IMR-90 (cell line): ENCODE results near the gene SCTR. TPM values are rescaled to one million over a fixed set of nuclear protein-coding genes. Genes with fewer than 3 reads are reported as not detected.

ENCODE experiments used
- ATAC-seq: fragments of 200-7000 bp; cut with Tn5 transposase; 2 replicates; pipeline ENCODE4 v1.9.1; 2020; ENCODE audit warnings: low read depth, mild to moderate bottlenecking, moderate library complexity
- BruUV-seq: library from RNA; stranded (reverse); fragments of 400-500 nt; replicated peaks from 2 replicates; lab custom pipeline; 2021; lab: Mats Ljungman, UMichigan
- CTCF ChIA-PET: fragments of 300-600 bp; formaldehyde crosslinking; extraction: SDS; loops from one replicate; lab custom pipeline; 2021; ENCODE audit warnings: antibody characterized with exemption; lab: Yijun Ruan, JAX
- POLR2A ChIA-PET: fragments of 300-600 bp; sonication (Branson Sonifier 250); formaldehyde crosslinking; loops from one replicate; lab custom pipeline; 2022; ENCODE audit warnings: antibody characterized with exemption; ENCODE audit not compliant: unreplicated experiment; lab: Charles Lee
- DNase-seq: peaks from one replicate; pipeline ENCODE4 v3.0.0; 2013
- H2AFZ ChIP-seq: replicated peaks from 2 replicates; pipeline ENCODE3; 2013; ENCODE audit warnings: low read length, mild to moderate bottlenecking; ENCODE audit not compliant: poor library complexity
- H2AK5ac ChIP-seq: 2 replicates; pipeline ENCODE4 v1.6.1; 2013; ENCODE audit warnings: low read depth, low read length, inconsistent platforms
- H2AK9ac ChIP-seq: replicated peaks from 2 replicates; pipeline ENCODE3; 2013; ENCODE audit warnings: mild to moderate bottlenecking, low read depth, low read length, moderate library complexity; ENCODE audit not compliant: poor library complexity
- H2BK120ac ChIP-seq: 2 replicates; pipeline ENCODE4 v1.6.1; 2013; ENCODE audit warnings: low read depth, low read length, inconsistent platforms
- H2BK15ac ChIP-seq: 3 replicates; pipeline ENCODE4 v1.6.1; 2013; ENCODE audit warnings: low read depth, low read length, inconsistent platforms
- H2BK20ac ChIP-seq: 2 replicates; pipeline ENCODE4 v1.6.1; 2013; ENCODE audit warnings: low read depth, mild to moderate bottlenecking, inconsistent platforms, low read length, moderate library complexity
- H2BK5ac ChIP-seq: 2 replicates; pipeline ENCODE4 v1.6.1; 2013; ENCODE audit warnings: mild to moderate bottlenecking, low read depth, low read length, inconsistent platforms; ENCODE audit not compliant: poor library complexity, severe bottlenecking
- H3K14ac ChIP-seq: replicated peaks from 2 replicates; pipeline ENCODE4 v1.6.1; 2013; ENCODE audit warnings: low read depth, low read length, inconsistent platforms
- H3K18ac ChIP-seq: 2 replicates; pipeline ENCODE4 v1.6.1; 2013; ENCODE audit warnings: low read depth, low read length, control low read depth
- H3K23ac ChIP-seq: 2 replicates; pipeline ENCODE4 v1.6.1; 2013; ENCODE audit warnings: low read depth, low read length, inconsistent platforms
- H3K27ac ChIP-seq: 2 replicates; pipeline ENCODE4 v1.5.1; 2013; ENCODE audit warnings: mild to moderate bottlenecking, control low read depth, low read length; ENCODE audit not compliant: insufficient read depth
- H3K27me3 ChIP-seq: 2 replicates; pipeline ENCODE4 v1.6.1; 2013; ENCODE audit warnings: low read length; ENCODE audit not compliant: control insufficient read depth, insufficient read depth
- H3K36me3 ChIP-seq: 2 replicates; pipeline ENCODE4 v1.6.1; 2013; ENCODE audit warnings: low read length, mixed read lengths; ENCODE audit not compliant: control insufficient read depth, insufficient read depth
- H3K4ac ChIP-seq: 2 replicates; pipeline ENCODE4 v1.6.1; 2013; ENCODE audit warnings: low read depth, low read length, inconsistent platforms
- H3K4me1 ChIP-seq: 2 replicates; pipeline ENCODE4 v1.6.1; 2013; ENCODE audit warnings: low read length, mixed read lengths; ENCODE audit not compliant: control insufficient read depth, insufficient read depth
- H3K4me2 ChIP-seq: 2 replicates; pipeline ENCODE4 v1.6.1; 2013; ENCODE audit warnings: low read depth, mild to moderate bottlenecking, control low read depth, low read length, moderate library complexity
- H3K4me3 ChIP-seq: 2 replicates; pipeline ENCODE4 v1.5.1; 2013; ENCODE audit warnings: low read depth, mild to moderate bottlenecking, control low read depth, low read length, moderate library complexity; ENCODE audit not compliant: insufficient read depth
- H3K56ac ChIP-seq: 2 replicates; pipeline ENCODE4 v1.6.1; 2013; ENCODE audit warnings: low read length, inconsistent platforms; ENCODE audit not compliant: insufficient read depth; ENCODE audit errors: extremely low read depth
- H3K79me1 ChIP-seq, 2 experiments: 2 replicates each; pipeline ENCODE4 v1.6.1; 2013; ENCODE audit warnings: low read length in 2 of 2, inconsistent platforms in 1 of 2, low read depth in 1 of 2
- H3K9ac ChIP-seq: 2 replicates; pipeline ENCODE4 v1.6.1; 2013; ENCODE audit warnings: low read depth, low read length, control low read depth
- H3K9me1 ChIP-seq: 2 replicates; pipeline ENCODE4 v1.6.1; 2013; ENCODE audit warnings: low read length, inconsistent platforms; ENCODE audit not compliant: insufficient read depth
- H3K9me3 ChIP-seq: 2 replicates; pipeline ENCODE4 v1.6.1; 2013; ENCODE audit warnings: low read length; ENCODE audit not compliant: control insufficient read depth, insufficient read depth
- H4K20me1 ChIP-seq: 2 replicates; pipeline ENCODE4 v1.6.1; 2013; ENCODE audit warnings: low read length, inconsistent platforms; ENCODE audit not compliant: insufficient read depth
- H4K5ac ChIP-seq: 2 replicates; pipeline ENCODE4 v1.6.1; 2013; ENCODE audit warnings: mild to moderate bottlenecking, low read depth, low read length, control low read depth
- H4K8ac ChIP-seq, 2 experiments: 2 replicates each; pipeline ENCODE4 v1.6.1; 2013; ENCODE audit warnings: low read depth in 2 of 2, low read length in 2 of 2, control low read depth in 1 of 2, inconsistent platforms in 1 of 2
- H4K91ac ChIP-seq: 2 replicates; pipeline ENCODE4 v1.6.1; 2013; ENCODE audit warnings: low read depth, low read length, inconsistent platforms; ENCODE audit not compliant: insufficient read depth
- BHLHE40 ChIP-seq: fragments of 150-350 bp; IDR thresholded peaks from 2 replicates; pipeline ENCODE4 v1.6.1; 2016; ENCODE audit warnings: mild to moderate bottlenecking, low read depth, low read length
- CEBPB ChIP-seq: IDR thresholded peaks from 2 replicates; pipeline ENCODE4 v1.6.1; 2012; ENCODE audit warnings: low read depth, low read length, improper control_type of control experiment
- CHD1 ChIP-seq: IDR thresholded peaks from 2 replicates; pipeline ENCODE4 v1.6.1; 2012; ENCODE audit warnings: low read depth, low read length, improper control_type of control experiment
- FOS ChIP-seq: fragments of 150-350 bp; IDR thresholded peaks from 2 replicates; pipeline ENCODE4 v1.6.1; 2016; ENCODE audit warnings: low read depth, low read length
- MAFK ChIP-seq: IDR thresholded peaks from 2 replicates; pipeline ENCODE4 v1.6.1; 2012; ENCODE audit warnings: low read depth, low read length, improper control_type of control experiment
- MAZ ChIP-seq: IDR thresholded peaks from 2 replicates; pipeline ENCODE4 v1.6.1; 2012; ENCODE audit warnings: low read depth, mild to moderate bottlenecking, low read length, improper control_type of control experiment, moderate library complexity, borderline replicate concordance
- MXI1 ChIP-seq: IDR thresholded peaks from 2 replicates; pipeline ENCODE4 v1.6.1; 2012; ENCODE audit warnings: low read depth, mild to moderate bottlenecking, low read length, moderate library complexity, borderline replicate concordance
- NFE2L2 ChIP-seq: fragments of 150-350 bp; IDR thresholded peaks from 2 replicates; pipeline ENCODE4 v1.6.1; 2016; ENCODE audit warnings: low read depth, mild to moderate bottlenecking, low read length
- POLR2A ChIP-seq: IDR thresholded peaks from 2 replicates; pipeline ENCODE4 v1.6.1; 2012; ENCODE audit warnings: mild to moderate bottlenecking, low read depth, low read length
- RAD21 ChIP-seq: IDR thresholded peaks from 2 replicates; pipeline ENCODE4 v1.6.1; 2012; ENCODE audit warnings: low read length, improper control_type of control experiment
- RCOR1 ChIP-seq: IDR thresholded peaks from 2 replicates; pipeline ENCODE4 v1.6.1; 2012; ENCODE audit warnings: mild to moderate bottlenecking, low read length, improper control_type of control experiment; ENCODE audit not compliant: insufficient replicate concordance
- RFX5 ChIP-seq: IDR thresholded peaks from 2 replicates; pipeline ENCODE4 v1.8.0; 2012; ENCODE audit warnings: low read depth, mild to moderate bottlenecking, low read length, moderate library complexity
- SMC3 ChIP-seq: fragments of 150-350 bp; IDR thresholded peaks from 2 replicates; pipeline ENCODE4 v1.6.1; 2016; ENCODE audit warnings: low read depth, mild to moderate bottlenecking, antibody characterized with exemption, low read length, moderate library complexity
- WGBS, 2 experiments: methylation state at CpG; one replicate each; pipeline versions ENCODE4 v1.1.5 to v1.1.7; 2013; ENCODE audit warnings: missing lambda C conversion rate in 2 of 2; ENCODE audit not compliant: insufficient read length in 1 of 2; ENCODE audit errors: extremely low coverage in 2 of 2; 5-methylcytosine and 5-hydroxymethylcytosine counted together
- dilution Hi-C: fragments of 300-500 bp; cut with HindIII; formaldehyde crosslinking; loops from one replicate; pipeline ENCODE4 v1.14.3; 2018; ENCODE audit warnings: low sequenced_read_pairs; ENCODE audit not compliant: unreplicated experiment
- in situ Hi-C: fragments of 300-500 bp; cut with MboI; formaldehyde crosslinking; loops from 3 replicates; pipeline ENCODE4 v1.14.3; 2019; ENCODE audit warnings: low sequenced_read_pairs, inconsistent platforms, mixed read lengths
- intact Hi-C: fragments of 100-400 bp; cut with micrococcal nuclease; formaldehyde crosslinking; loops from 2 replicates; pipeline ENCODE4 v1.10.0; 2022
- polyA plus RNA-seq, 3 experiments: library from polyadenylated mRNA; depleted of rRNA; stranded (reverse); fragments of >200 nt; gene quantifications; 2 replicates each; pipeline ENCODE4 v1.2.3, GENCODE V29; 2012; ENCODE audit warnings: low replicate concordance in 1 of 3
- total RNA-seq: library from RNA; depleted of rRNA; stranded (reverse); fragments of >200 nt; gene quantifications from 2 replicates; pipeline ENCODE4 v1.2.3, GENCODE V29; 2012
- TF ChIP-seq, protein P1 (sequence below): fragments of 150-350 bp; IDR thresholded peaks from 2 replicates; pipeline ENCODE4 v1.6.1; 2017; ENCODE audit warnings: mild to moderate bottlenecking, antibody characterized with exemption, low read length, low read depth
- TF ChIP-seq, protein P2 (sequence below): conservative IDR thresholded peaks from 2 replicates; pipeline ENCODE4 v1.5.1; 2012; ENCODE audit warnings: mild to moderate bottlenecking, low read depth, low read length, improper control_type of control experiment
- TF ChIP-seq, protein P3 (sequence below): fragments of 150-350 bp; IDR thresholded peaks from 2 replicates; pipeline ENCODE4 v1.6.1; 2016; ENCODE audit warnings: low read depth, mild to moderate bottlenecking, low read length, moderate library complexity, borderline replicate concordance

The SCTR gene
- total and polyA plus RNA-seq, 2 of the 4 experiments (the other 2 are of a cell fraction), result not detected

DNA sequence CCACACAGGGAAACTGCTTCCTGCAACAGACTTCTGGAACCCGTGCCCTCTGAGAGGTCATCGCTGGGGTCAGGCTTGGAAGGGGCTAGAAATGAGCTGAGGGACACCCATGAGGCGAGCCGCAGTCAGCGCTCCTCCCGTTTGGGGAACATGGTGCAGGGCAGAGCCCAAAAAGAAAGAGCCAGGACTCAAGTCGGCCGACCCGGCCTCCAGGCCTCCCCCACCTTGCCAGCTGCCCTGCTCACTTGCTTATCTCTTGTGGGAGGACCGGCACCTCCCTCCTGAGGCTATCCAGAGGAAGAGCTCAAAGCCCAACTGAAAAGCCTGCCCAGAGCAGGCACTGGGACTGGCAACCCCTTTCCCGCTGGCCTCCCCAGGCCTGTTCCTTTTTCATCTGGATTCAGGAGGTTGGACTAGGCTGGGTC lies 43.6 kb downstream of the SCTR start:
- WGBS, 2 experiments, result 69% methylated on average over 3 of the region's 11 CpGs; no CpG with 5 or more reads in 1 of the 2 experiments
- no peak overlapping the region for H4K8ac ChIP-seq
- H3K27ac ChIP-seq, result no peak overlapping the region
- dilution Hi-C loops, result no loop called here
- H2AK5ac ChIP-seq, result no peak overlapping the region
- H3K23ac ChIP-seq, result no peak overlapping the region
- intact Hi-C loops, result no loop called here
- ChIA-PET CTCF (no interaction called here), POLR2A (no interaction called here)
- no peak overlapping the region for H2AFZ ChIP-seq
- H3K4me2 ChIP-seq, result no peak overlapping the region
- no peaks in the 10 kb centered on the region for H3K4me1 ChIP-seq
- H4K5ac ChIP-seq, result no peak overlapping the region
- H3K18ac ChIP-seq, result no peak overlapping the region
- H3K27me3 ChIP-seq, result peaks cover 27% of the 10 kb centered on the region
- TF ChIP-seq CHD1 (no peak), POLR2A (no peak), RAD21 (no peak), MXI1 (no peak), RFX5 (no peak), SMC3 (no peak), FOS (no peak), CEBPB (no peak), RCOR1 (no peak), NFE2L2 (no peak), MAFK (no peak), MAZ (no peak), BHLHE40 (no peak)
- TF ChIP-seq, protein P1, sequence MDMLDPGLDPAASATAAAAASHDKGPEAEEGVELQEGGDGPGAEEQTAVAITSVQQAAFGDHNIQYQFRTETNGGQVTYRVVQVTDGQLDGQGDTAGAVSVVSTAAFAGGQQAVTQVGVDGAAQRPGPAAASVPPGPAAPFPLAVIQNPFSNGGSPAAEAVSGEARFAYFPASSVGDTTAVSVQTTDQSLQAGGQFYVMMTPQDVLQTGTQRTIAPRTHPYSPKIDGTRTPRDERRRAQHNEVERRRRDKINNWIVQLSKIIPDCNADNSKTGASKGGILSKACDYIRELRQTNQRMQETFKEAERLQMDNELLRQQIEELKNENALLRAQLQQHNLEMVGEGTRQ, result no peak
- TF ChIP-seq, protein P2, sequence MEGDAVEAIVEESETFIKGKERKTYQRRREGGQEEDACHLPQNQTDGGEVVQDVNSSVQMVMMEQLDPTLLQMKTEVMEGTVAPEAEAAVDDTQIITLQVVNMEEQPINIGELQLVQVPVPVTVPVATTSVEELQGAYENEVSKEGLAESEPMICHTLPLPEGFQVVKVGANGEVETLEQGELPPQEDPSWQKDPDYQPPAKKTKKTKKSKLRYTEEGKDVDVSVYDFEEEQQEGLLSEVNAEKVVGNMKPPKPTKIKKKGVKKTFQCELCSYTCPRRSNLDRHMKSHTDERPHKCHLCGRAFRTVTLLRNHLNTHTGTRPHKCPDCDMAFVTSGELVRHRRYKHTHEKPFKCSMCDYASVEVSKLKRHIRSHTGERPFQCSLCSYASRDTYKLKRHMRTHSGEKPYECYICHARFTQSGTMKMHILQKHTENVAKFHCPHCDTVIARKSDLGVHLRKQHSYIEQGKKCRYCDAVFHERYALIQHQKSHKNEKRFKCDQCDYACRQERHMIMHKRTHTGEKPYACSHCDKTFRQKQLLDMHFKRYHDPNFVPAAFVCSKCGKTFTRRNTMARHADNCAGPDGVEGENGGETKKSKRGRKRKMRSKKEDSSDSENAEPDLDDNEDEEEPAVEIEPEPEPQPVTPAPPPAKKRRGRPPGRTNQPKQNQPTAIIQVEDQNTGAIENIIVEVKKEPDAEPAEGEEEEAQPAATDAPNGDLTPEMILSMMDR, result no peak
- TF ChIP-seq, protein P3, sequence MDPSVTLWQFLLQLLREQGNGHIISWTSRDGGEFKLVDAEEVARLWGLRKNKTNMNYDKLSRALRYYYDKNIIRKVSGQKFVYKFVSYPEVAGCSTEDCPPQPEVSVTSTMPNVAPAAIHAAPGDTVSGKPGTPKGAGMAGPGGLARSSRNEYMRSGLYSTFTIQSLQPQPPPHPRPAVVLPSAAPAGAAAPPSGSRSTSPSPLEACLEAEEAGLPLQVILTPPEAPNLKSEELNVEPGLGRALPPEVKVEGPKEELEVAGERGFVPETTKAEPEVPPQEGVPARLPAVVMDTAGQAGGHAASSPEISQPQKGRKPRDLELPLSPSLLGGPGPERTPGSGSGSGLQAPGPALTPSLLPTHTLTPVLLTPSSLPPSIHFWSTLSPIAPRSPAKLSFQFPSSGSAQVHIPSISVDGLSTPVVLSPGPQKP, result no peak
- H3K9me1 ChIP-seq, result no peaks in the 10 kb centered on the region
- H3K56ac ChIP-seq, result no peak overlapping the region
- no peak overlapping the region for H2BK5ac ChIP-seq
- H2BK20ac ChIP-seq, result no peak overlapping the region
- DNase-seq, result no peak
- no peaks in the 10 kb centered on the region for H3K79me1 ChIP-seq
- in situ Hi-C loops, result no loop called here
- H4K91ac ChIP-seq, result no peak overlapping the region
- H2BK120ac ChIP-seq, result no peak overlapping the region
- no peaks in the 10 kb centered on the region for H4K20me1 ChIP-seq
- no peak overlapping the region for H3K9ac ChIP-seq
- no peaks in the 10 kb centered on the region for H3K9me3 ChIP-seq
- H3K4me3 ChIP-seq, result no peak overlapping the region
- no TSS peak for BruUV-seq
- no peak overlapping the region for H2AK9ac ChIP-seq
- no peaks in the 10 kb centered on the region for H3K36me3 ChIP-seq
- H3K4ac ChIP-seq, result no peak overlapping the region
- ATAC-seq, result no peak
- no peak overlapping the region for H2BK15ac ChIP-seq
- H3K14ac ChIP-seq, result no peak overlapping the region
